SH-SY5Y (cell line): Measurements from ENCODE around the gene RPL23.

Experiments
- GATA2 ChIP-seq: IDR thresholded peaks from 2 replicates; pipeline ENCODE4 v1.6.1; 2011; ENCODE audit warnings: mild to moderate bottlenecking, low read depth, low read length
- GATA3 ChIP-seq: IDR thresholded peaks from 2 replicates; pipeline ENCODE4 v1.6.1; 2011; ENCODE audit warnings: low read depth, mild to moderate bottlenecking, low read length, moderate library complexity

The RPL23 gene

DNA sequence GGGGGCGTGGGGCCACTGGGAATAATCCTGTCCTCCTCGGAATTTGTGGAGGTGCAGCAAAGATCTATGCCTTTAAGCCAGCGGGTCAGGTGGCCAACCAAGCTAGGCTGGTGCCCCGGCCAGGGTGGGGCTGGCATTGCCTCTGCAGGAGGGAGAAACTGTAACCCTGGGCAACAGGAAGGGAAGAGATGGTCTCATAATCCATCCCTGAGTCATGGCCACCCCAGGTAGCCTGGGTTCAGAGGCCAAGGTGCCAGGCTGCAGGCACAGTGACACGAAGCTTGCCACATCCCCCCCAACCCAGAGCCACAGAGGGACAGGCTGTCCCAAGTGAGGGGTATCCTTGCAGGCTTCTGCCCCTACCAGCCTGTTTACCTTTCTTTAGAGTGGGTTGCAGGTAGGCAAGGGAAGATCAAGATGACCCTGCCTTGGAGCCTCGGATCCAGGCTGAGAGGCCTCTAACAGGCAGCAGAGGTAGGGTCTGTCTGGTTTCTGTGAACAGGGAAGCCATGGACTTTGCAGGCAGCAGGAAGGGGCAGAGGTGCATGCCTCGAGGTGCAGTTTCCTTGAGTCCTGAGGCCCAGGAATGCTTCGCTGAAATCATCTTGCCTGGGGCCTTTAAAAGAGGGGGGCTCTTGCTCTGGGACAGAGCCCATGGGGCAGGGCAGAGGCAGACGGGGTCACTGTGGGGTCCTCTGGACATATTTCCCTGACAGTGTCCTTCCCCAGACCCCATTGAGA is 20.3 kb upstream of the RPL23 start:
- TF ChIP-seq GATA2 (no peak), GATA3 (no peak)

DNA sequence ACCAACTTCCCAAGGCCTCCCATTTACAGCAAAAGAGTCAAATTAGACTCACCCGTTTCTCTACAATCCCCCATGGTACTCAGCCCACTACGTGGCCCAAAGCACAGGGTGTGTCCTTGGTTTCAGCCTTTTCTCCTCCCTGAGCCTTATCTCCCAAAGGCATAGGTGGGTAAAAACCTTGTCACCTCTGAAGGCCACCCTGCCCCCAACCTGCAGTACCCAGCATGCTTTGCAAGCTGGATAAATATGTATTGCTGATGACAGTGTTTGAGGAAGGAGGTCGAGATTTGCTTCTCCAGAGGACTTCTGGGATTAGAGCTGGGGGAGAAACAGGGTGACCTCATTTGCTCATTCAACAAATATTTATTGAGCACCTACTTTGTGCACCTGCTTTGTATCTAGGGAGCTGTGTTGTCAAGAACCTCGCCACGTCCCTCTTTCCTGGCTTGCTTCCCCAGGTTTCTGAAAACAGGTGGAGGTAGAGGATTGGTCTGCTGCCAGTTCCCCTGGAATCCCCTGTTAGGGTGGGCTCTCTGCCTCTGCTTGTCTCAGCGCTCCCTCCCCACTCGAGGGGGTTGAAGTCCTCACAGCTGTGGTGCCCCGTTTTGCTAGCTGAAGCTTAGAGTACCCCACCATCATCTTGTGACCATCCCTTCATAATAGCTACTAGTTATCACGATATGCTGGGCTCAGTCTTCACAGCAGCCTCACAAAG is 19.3 kb upstream of the RPL23 start:
- TF ChIP-seq GATA3 = no peak
- no peak for TF ChIP-seq GATA2

DNA sequence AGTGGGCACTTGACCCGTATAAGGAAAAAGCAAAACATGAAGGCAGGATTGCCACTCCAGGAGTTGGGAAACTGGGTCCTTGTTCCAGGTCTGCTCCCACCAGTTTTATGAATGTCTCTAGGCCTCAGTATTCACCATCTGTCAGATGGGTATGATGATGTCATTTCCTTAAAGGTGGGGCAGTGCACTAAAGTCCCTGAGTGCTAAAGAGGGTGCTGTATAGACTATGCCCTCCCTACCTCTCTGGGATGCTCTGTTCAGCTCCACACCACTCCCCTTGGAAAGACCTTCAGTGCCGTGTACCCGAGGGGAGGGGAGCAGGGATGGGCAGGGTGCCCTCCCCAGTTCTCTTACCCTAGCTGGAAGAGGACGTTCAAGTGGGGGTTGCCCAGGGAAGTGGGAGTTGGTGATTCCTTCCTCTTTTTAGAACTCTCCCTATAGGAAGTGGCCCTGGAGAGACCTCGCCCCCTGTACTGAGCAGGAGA is 18.5 kb upstream of the RPL23 start:
- TF ChIP-seq GATA2 = no peak

DNA sequence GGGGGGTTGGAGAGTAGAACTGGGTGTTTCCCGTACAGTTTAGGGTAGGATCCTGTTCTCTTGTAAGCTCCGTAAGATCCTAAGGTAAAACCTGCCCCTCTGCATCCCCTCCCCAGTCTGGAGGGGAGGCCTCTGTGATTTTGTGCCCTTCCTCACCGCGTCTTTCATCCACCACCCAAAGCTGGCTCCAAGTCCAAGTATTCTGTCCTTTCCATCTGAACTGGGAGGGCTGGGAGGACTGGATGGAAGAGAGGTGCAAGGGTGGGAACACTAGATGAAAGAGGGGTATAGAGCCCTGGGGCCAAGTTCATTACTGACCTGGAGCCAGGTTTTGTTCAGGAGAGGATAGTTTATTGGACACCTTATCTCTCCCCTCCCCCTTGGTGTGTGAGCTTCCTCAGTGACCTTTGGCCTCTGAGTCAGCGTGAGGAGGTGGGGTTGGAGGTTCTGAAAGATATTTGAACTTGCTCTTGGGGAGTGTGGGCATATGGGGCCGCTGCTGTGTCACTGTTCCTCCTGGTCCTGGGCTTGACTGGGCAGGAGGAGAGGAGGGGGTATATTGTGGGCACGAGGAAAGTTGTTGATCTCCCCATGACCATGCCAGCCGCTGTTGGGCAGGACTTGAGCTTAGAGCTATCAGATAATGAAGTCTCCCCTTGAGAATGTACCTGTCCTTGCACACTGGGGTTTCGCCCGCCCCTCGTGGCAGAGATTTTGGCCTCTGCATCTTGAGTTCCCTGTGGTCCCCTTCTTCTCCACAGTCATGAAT is 17.9 kb upstream of the RPL23 start:
- TF ChIP-seq GATA3 (no peak), GATA2 (no peak)

DNA sequence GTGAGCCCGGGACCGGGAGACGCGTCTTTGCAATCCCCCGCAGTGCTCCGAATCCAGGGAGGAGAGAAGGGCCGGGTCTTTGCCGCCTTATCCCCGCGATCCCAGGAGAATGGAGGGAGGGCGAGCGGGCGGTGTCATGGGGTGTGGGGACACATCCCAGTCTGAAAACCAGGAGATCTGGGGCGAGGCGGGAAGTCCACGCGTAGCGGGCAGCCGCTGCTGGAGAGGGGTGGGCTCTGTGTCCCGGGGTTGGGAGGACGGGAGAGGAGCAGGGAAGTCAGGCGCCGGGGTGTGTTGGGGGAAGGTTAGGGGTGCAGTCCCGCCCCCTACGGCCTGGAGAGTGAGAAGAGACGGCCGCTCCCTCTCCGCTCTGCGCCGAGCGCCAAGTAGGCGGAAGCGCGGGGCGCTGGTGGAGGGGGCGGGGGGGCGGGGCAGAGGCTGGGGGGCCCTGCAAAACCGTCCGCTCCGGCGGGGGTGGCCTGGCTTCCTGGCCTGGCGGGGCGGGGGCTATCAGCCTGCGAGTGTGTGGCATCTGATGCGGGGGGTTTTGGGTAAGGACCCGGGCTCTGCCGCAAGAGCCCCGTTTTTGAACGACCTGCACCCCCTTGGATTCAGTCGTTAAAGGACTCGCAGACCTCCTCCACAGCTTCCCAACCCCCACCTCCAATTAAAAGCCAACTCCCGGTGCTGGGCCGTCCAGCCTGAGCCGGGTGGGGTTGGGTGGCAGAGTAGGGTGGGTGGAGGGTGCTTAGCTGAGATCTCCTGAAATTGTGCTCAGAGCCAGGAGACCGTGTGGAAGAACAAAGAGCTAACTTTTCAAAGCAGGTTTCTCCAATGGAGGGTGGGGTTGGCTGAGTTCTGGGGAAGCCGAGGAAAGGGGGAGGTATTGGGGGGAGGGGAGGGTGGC is 17.0 kb upstream of the RPL23 start:
- no peak for TF ChIP-seq GATA2
- no peak for TF ChIP-seq GATA3

DNA sequence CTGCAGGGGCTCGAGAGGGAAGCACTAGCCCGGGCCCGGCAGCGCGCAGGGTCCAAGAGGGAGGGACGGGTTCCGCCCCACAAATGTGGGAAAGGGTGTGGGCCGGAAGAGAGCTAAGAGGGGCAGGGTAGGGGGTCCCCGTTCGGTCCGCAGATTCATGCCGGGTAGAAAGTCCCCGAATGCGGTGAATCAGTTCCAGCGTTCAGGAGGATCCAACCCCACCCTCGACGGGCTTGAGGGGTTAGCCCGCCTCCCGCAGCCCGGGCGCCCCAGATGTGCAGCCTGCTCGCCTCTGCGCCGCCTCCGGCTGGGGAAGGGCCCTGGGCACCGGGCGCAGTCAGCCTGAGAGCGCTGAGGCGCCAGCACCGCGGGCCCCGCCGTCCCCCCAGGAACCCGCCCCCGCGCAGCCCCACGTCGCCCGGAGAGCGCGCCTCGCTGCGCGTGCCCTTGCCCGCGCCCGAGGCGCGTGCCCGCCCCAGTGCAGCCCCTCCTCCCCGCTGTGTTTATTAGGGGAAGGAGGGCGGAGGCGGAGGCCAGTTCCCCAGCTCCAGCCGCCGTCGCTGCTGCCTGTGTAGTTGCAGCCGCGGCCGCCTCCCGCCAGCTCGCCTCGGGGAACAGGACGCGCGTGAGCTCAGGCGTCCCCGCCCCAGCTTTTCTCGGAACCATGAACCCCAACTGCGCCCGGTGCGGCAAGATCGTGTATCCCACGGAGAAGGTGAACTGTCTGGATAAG is 16.2 kb upstream of the RPL23 start, which contains the start of gene LASP1:
Gene LASP1 (plus strand): TSS at position 533 of the 733 bp plus-strand sequence. CDS start 132 bp downstream, at position 665.
- TF ChIP-seq GATA3 (no peak), GATA2 (no peak; the same call in 1 of the 2 replicates)

DNA sequence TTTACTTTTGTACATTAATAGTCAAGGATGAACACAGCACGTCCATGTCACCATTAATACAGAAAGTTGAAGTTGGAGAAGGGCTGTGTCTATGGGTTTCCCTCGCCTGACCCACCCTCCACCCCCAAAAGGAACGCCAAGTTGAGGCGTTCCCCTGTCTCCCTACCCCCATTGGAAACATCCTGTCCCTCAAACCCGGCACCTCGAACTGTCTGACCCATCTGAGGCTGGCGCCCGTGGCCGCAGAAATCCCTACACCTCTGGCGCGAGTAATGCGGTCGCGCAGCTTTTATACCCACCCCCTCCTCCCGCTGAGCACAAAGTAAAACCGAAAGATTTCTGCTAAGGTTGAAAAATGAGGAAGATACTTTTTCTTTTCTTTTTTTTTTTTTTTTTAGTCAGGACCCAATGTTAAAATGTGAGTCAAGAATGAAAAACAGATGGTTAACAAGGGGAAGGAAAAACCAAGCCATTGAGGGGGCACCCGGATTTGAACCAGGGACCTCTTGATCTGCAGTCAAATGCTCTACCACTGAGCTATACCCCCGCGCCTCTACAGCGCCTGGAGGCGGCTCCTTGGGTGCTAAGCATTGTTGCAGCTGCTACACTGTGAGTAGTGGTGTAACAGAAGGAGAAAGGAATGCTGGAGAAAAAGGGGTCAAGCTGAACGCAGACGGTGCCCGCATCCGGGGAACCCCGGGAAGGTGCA is 15.4 kb upstream of the RPL23 start:
- TF ChIP-seq GATA3 (no peak), GATA2 (no peak)

DNA sequence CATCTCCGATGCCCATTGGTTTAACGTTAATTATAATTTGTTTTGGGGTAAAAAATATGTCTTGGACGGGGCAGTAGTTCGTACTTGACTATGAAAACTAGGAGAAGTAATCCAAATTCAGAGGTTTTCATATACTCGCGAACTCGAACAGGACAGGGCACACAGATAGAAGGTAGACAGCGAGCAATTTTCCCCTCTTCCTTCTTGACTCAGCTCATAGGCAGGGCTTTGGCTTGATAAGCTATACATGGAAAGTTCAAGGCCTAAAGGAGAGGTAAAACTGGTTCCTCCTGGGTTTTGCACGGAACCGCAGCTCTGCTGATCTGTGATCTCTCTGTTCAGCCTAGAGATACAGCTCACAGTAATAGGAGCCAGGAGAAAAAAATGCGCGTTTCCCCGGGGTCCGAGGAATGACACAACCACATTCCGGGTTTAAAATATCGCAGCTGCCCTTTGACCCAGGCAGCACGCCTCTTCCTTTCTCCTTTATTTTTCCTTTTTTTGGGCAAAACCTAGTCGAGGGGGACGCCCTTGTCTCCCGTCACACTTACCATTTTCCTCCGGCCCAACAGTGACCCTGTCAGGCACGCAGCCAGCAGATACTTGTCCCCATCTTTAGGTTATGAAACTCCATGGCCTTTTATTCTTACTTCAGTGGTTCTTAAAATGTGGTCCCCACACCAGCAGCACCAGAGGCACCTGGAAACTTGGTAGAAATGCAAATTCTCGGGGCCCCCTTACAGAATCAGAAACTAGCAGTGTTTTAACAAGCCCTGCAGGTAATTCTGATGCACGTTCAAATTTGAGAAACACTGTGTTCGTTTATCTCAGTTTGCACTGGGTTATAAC is 14.7 kb upstream of the RPL23 start:
- TF ChIP-seq GATA3 (no peak), GATA2 (no peak)

DNA sequence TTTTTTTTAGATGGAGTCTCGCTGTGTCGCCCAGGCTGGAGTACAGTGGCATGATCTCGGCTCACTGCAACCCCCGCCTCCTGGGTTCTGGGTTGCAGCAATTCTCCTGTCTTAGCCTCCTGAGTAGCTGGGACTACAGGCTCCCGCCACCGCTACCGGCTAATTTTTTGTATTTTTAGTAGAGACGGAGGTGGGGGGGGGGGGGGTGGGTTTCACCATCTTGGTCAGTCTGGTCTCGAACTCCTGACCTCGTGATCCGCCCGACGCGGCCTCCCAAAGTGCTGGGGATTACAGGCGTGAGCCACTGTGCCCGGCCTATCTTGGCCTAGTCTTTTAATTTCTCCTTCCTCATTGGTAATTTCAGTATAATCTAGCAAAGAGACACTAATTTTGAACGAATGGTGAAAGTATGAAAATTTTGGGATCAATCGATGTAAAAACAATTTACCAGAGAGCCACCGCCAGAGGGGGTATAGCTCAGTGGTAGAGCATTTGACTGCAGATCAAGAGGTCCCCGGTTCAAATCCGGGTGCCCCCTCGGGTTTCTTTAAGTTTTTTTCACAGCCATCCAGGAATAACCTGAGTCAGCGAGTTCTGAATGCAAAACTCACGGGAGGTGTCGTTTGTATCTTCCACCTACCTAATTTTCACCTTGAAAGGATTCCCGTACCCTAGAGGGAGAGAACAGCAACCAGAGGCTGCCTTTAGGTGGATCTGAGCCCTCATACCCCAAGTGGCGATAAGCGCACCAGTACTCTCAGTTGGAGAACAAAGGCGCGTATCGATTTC is 13.9 kb upstream of the RPL23 start:
- no peak for TF ChIP-seq GATA2
- no peak for TF ChIP-seq GATA3

DNA sequence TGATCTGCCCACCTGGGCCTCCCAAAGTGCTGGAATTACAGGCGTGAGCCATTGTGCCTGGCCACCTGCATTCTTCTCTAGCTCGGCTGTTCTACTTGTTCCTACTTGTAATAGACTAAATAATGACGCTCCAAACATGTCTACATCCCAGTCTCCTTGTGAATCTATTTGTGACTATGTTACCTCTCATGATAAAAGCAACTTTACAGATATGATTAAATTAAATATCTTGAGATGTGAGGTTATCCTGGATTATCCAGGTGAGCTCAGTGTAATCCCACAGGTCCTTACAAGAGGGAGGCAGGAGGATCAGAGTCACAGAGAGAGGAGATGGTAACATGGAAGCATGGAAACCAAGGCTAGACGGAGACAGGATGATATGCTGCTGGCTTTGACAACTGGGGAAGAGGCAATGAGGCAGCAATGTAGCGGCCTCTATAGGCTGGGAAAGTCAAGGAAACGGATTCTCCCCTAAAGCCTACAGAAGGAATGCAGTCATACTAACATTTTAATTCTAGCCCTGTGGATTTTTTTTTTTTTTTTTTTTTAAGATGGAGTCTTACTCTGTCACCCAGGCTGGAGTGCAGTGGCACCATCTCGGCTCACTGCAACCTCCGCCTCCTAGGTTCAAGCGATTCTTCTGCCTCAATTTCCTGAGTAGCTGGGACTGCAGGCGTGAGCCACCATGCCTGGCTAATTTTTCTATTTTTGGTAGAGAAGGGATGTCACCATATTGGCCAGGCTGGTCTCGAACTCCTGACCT is 11.3 kb upstream of the RPL23 start:
- TF ChIP-seq GATA2 = no peak
- no peak for TF ChIP-seq GATA3

DNA sequence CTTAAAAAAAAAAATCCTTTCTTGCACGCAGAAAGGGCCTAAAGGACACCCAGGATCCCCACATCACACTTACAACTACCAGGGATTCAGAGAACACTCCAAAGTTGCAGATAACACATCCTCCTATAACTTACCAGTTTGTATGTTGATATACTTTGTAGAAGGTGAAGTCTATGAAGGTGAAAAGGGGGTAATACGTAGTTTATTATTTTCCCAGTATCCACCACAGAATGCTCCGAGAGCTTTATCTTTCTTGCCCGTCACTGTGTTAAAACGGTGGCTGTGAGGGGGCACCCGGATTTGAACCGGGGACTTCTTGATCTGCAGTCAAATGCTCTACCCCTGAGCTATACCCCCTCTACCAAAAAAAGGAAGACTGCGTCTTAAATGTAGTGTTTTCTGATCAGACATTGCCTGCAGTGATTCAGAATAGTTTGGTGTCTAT is 7.9 kb upstream of the RPL23 start:
- TF ChIP-seq GATA3 (no peak), GATA2 (no peak)
